Kidney epithelial cell (primary cell): ENCODE measurements around the gene MT1A. TPM values are rescaled to one million over a fixed set of nuclear protein-coding genes. Genes with fewer than 3 reads are reported as not detected.
"Not testable (repeated sequence)": the region's sequence is repeated elsewhere in the genome, so short reads cannot be mapped to it uniquely, and the experiment has no call there.

Source experiments
- DNase-seq: peaks from one replicate; pipeline ENCODE4 v3.0.0-alpha.2; 2010; ENCODE audit warnings: low read depth
- H3K27me3 ChIP-seq: 2 replicates; pipeline ENCODE4 v1.6.0; 2011; ENCODE audit warnings: low read length; ENCODE audit not compliant: control insufficient read depth, insufficient read depth
- H3K36me3 ChIP-seq: 2 replicates; pipeline ENCODE4 v1.5.1; 2011; ENCODE audit warnings: low read length; ENCODE audit not compliant: control insufficient read depth, insufficient read depth
- H3K4me3 ChIP-seq: 2 replicates; pipeline ENCODE4 v1.5.1; 2011; ENCODE audit warnings: low read depth, mild to moderate bottlenecking, control low read depth, low read length
- CTCF ChIP-seq: IDR thresholded peaks from 2 replicates; pipeline ENCODE4 v1.5.1; 2011; ENCODE audit warnings: mild to moderate bottlenecking, moderate library complexity, low read length, control low read depth, inconsistent platforms; ENCODE audit not compliant: insufficient read depth, poor library complexity, severe bottlenecking
- total RNA-seq: library from RNA; depleted of rRNA; stranded (reverse); fragments of >200 nt; gene quantifications from 2 replicates; pipeline ENCODE4 v1.2.3, GENCODE V29; 2015

MT1A gene
- total RNA-seq, 1 donor from 2014 or later, result not detected

DNA sequence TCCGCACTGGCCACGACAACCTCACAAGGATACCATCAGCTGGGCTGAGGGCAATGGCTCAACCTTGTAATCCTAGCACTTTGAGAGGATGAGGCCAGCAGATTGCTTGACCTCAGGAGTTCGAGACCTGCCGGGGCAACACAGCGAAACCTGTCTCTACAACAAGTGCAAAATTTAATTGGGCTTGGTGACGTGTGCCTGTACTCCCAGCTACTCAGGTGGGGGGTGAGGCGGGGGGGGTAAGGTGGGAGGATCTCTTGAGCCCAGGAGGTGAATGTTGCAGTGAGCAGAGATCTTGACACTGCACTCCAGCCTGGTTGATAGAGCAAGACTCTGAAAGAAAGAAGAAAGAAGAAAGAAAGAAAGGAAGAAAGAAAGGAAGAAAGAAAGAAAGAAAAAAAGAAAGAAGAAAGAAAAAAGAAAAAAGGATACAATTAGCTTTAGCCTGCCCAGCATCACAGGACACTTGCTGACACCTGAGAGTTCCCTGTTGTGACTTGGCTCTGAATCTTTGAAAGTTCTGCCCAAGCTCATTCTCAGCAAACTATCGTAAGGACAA is 18.0 kb upstream of the MT1A start:
- Histone ChIP-seq H3K36me3 (no peaks in the 10 kb centered on the region), H3K27me3 (no peaks in the 10 kb centered on the region), H3K4me3 (no peak overlapping the region)
- no peak for DNase-seq
- no peak for TF ChIP-seq CTCF

DNA sequence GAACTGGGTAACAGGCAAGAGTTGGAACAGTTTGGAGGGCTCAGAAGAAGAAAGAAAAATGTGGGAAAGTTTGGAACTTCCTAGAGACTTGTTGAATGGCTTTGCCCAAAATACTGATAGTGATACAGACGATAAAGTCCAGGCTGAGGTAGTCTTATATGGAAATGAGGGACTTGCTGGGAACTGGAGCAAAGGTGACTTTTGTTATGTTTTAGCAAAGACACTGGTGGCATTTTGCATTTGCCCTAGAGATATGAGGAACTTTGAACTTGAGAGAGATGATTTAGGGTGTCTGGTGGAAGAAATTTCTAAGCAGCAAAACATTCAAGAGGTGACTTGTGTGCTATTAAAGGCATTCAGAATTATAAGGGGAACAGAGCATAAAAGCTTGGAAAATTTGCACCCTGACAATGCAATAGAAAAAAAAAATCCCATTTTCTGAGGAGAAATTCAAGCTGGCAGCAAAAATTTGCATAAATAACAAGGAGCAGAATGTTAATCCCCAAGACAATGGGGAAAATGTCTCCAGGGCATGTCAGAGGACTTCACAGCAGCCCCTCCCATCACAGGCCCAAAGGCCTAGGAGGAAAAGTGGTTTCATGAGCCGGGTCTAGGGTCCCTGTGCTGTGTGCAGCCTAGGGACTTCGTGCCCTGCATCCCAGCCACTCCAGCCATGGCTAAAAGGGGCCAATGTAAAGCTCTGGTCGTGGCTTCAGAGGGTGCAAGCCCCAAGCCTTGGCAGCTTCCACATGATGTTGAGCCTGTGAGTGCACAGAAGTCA is 16.6 kb upstream of the MT1A start:
- not testable (repeated sequence) for DNase-seq

GRCh38 chr16:56623184-56623583 is 15.3 kb upstream of the MT1A start:
- H3K4me3 ChIP-seq, H3K27me3 ChIP-seq: not testable (repeated sequence)

More for the DNA sequence above, 16.6 kb upstream of the MT1A start:
- not testable (repeated sequence) for H3K36me3 ChIP-seq, H3K4me3 ChIP-seq, H3K27me3 ChIP-seq

DNA sequence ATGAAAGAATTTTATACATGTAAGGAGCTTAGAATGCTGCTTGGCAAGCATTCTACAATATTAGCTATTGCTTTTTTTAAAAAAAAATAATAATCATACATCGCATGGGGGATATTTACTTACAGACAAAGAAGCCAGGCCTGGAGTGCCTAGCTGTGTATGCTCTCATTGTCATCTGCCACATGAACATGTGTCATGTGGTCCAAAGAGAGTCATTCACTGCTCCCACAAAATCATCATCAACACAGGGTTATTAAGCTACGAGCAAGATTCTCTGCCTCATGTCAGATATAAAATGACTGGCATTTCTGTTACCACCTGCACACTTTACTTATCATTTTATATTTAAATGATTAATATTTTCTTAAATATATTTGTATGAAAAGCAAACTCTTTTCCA is 14.8 kb upstream of the MT1A start:
- no peak for TF ChIP-seq CTCF
- Histone ChIP-seq H3K27me3 (no peaks in the 10 kb centered on the region), H3K4me3 (no peak overlapping the region), H3K36me3 (no peaks in the 10 kb centered on the region)
- no peak for DNase-seq

More at GRCh38 chr16:56623184-56623583, 15.3 kb upstream of the MT1A start:
- not testable (repeated sequence) for DNase-seq, H3K36me3 ChIP-seq

- peak within 1 kb of the TSS; percentile 60 for H3K4me3 ChIP-seq
- no peak for DNase-seq
- H3K36me3 ChIP-seq, result no peaks in the 10 kb centered on the region
- TF ChIP-seq CTCF, result no peak
- no peaks in the 10 kb centered on the region for H3K27me3 ChIP-seq
These were observed 13.1 kb upstream of the MT1A start, which contains the start of gene MT1E for GRCh38 chr16:56625140-56625942. Gene MT1E (plus strand): TSS chr16:56625781. CDS start chr16:56625852, 71 bp downstream.

GRCh38 chr16:56625943-56626654 is 12.4 kb upstream of the MT1A start:
- Histone ChIP-seq H3K4me3 (peak overlapping the region; percentile 60), H3K36me3 (no peaks in the 10 kb centered on the region), H3K27me3 (no peaks in the 10 kb centered on the region)
- no peak for TF ChIP-seq CTCF
- no peak for DNase-seq
